ENCODE measurements around the gene DHRSX.

Gene DHRSX

DNA sequence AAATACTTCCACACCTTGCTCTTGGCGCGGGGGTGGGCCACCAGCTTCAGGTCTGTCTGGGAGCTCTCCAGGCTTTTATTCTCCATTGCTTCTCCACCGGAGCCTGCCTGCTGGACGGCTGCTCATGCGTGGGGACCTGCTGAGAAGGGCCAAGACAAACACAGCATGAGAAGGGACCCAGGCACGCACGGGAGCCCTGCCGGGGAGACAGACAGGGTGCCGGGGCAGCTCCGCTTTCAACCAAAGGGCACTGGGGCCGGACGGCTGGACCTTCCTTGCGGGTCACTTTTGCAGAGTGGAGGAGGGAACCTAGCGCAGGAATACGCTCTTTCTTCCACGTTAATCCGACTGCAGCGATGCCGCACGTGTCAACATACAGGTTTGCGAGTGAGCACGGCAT, 10.1 kb downstream of the DHRSX start:
- Histone ChIP-seq H3K27ac (no peak overlapping the region), H3K36me3 (peaks cover 71% of the 10 kb centered on the region), H3K27me3 (no peaks in the 10 kb centered on the region), H3K9me3 (no peaks in the 10 kb centered on the region), H3K4me3 (ENCODE audit: low read depth in 1 of 2, low read length in 1 of 2) (no peak overlapping the region), H3K4me1 (ENCODE audit: control insufficient read depth in 1 of 2, insufficient read depth in 1 of 2, low read depth in 1 of 2, low read length in 1 of 2) (no peaks in the 10 kb centered on the region)
- TF ChIP-seq, protein P1, sequence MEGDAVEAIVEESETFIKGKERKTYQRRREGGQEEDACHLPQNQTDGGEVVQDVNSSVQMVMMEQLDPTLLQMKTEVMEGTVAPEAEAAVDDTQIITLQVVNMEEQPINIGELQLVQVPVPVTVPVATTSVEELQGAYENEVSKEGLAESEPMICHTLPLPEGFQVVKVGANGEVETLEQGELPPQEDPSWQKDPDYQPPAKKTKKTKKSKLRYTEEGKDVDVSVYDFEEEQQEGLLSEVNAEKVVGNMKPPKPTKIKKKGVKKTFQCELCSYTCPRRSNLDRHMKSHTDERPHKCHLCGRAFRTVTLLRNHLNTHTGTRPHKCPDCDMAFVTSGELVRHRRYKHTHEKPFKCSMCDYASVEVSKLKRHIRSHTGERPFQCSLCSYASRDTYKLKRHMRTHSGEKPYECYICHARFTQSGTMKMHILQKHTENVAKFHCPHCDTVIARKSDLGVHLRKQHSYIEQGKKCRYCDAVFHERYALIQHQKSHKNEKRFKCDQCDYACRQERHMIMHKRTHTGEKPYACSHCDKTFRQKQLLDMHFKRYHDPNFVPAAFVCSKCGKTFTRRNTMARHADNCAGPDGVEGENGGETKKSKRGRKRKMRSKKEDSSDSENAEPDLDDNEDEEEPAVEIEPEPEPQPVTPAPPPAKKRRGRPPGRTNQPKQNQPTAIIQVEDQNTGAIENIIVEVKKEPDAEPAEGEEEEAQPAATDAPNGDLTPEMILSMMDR (IDR thresholded peaks at IDR 0.05) = no peak

DNA sequence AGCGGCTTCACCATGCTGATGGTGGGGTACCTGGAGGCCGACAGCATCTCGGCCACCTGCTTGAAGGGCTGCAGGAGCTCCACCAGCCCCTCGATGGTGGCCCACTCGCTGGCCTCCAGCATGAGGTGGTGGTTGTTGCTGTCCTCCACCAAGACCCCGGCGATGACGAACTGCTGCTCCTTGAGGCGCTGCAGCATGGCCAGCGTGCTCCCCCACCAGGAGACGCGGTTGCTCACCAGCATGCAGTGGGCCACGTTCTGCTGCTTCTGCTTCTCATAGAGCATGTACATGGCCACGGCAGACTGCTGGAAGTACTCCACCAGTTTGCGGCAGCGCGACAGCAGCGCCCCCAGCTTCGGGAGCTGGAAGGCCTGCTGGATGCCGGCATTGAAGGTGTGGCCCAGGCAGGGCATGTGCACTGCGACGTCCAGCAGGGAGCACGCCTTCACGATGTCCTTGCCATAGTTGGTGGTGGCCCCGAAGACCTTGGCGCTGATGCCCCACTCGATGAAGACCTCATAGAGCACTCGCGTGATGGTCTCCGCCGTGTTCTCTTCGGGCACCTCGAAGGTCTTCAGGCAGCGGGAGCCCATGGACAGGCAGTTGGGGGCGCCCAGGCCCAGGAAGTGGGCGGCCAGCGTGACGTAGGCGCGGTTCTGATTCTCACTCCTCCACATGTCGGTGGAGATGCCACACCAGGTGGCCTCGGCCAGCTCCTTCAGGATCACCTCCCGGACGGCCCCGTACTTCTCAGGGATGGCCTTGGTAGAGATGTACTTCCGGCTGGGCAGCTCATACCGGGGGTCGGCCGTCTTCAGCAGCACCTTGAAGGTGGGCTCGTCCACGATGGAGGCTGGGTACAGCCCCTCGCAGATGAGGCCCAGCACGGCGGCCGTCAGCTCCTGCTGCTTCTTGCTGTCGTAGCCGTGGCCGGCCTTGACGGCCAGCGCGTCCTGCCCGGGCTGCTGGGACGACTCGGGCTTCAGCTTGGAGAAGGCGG, 11.0 kb downstream of the DHRSX start:
- Histone ChIP-seq H3K4me1 (ENCODE audit: control insufficient read depth in 1 of 2, insufficient read depth in 1 of 2, low read depth in 1 of 2, low read length in 1 of 2) (no peaks in the 10 kb centered on the region), H3K36me3 (peaks cover 68% of the 10 kb centered on the region), H3K27me3 (no peaks in the 10 kb centered on the region), H3K4me3 (ENCODE audit: low read depth in 1 of 2, low read length in 1 of 2) (no peak overlapping the region), H3K9me3 (no peaks in the 10 kb centered on the region), H3K27ac (no peak overlapping the region)
- TF ChIP-seq, protein P1 (IDR thresholded peaks at IDR 0.05) = no peak

DNA sequence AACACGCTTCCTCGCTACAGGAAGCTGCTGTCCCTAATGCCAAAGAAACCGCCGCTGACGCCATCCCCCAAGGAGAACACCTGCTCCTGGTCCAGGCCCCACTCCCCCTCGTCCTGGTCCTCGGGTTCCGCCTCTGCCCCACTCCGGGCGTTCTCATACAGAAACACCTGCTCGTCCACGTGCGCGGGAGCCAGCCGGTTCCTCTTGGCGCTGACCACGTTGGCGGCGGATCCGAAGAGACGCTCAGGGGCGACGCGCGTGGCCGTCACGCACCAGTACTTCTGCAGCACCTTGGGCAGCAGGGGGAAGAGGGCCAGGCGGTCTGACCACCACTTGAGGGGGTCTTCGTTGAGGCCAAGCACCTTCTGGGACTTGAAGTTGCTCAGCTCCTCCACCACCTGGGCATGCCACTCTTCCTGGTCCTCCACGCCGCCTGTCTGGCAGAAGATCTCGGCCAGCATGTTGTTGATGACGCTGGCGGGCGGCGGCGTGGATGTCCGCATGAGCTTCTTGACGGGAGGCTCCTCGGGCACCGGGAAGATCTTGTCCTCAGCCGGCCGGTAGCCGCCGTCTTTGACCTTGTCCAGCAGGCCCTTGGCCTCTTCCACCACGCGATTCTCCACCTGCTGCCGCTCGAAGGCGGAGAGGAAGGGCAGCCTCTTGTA, 12.0 kb downstream of the DHRSX start:
- Histone ChIP-seq H3K27ac (no peak overlapping the region), H3K4me1 (ENCODE audit: control insufficient read depth in 1 of 2, insufficient read depth in 1 of 2, low read depth in 1 of 2, low read length in 1 of 2) (no peaks in the 10 kb centered on the region), H3K36me3 (peaks cover 76% of the 10 kb centered on the region), H3K9me3 (no peaks in the 10 kb centered on the region), H3K4me3 (ENCODE audit: low read depth in 1 of 2, low read length in 1 of 2) (no peak overlapping the region), H3K27me3 (no peaks in the 10 kb centered on the region)
- TF ChIP-seq, protein P1 (IDR thresholded peaks at IDR 0.05) = no peak

DNA sequence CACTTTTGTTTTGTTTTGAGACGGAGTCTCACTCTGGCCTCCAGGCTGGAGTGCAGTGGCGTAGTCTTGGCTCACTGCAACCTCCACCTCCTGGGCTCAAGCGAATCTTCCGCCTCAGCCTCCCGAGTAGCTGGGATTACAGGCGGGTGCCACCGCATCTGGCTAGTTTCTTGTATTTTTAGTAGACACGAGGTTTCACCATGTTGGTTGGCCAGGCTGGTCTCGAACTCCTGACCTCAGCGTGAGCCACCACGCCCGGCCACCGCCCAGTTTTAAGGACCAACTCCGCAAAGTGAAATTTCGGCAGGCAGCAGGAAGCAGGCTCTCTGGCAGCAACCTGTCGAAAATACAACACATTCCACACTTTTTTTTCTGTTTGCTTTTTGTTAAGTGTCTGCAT, 13.4 kb downstream of the DHRSX start:
- no peaks in the 10 kb centered on the region for H3K27me3 ChIP-seq
- no peaks in the 10 kb centered on the region for H3K9me3 ChIP-seq
- H3K36me3 ChIP-seq = peaks cover 69% of the 10 kb centered on the region
- H3K27ac ChIP-seq = no peak overlapping the region
- H3K4me1 ChIP-seq (ENCODE audit: control insufficient read depth in 1 of 2, insufficient read depth in 1 of 2, low read depth in 1 of 2, low read length in 1 of 2) = no peaks in the 10 kb centered on the region
- TF ChIP-seq, protein P1 (IDR thresholded peaks at IDR 0.05) = no peak
- no peak overlapping the region for H3K4me3 ChIP-seq (ENCODE audit: low read depth in 1 of 2, low read length in 1 of 2)

DNA sequence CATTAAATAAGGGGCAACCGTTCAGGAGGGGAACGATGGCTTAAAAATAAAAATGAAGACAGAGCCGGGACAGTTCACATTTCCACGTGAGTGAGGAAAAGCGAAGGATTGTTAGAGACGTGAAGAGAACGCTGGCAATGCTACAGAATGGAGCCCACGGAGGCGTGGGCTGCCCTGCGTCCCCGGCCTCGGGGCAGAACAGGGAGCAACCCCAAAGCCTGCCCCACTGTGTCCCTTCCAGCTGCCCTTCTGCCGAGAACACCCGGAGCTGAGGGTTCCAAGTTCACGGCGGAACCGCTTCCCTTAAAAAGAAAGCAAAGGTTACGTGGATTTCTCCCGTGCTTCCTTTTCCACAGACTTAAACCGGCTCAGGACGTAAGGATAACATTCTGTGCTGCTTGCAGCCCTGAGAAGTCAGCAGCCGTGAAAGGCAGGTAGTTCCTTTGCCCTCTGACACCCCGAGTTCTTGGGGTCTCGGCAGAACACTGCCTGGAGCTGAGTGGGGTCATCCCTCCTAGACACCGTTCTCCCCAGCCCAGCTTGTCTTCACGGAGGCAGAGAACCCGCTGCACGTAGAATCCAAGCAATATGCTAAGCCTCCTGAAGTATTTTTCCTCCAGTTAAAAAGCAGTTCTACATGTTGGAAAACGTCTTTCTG, 14.2 kb downstream of the DHRSX start:
- Histone ChIP-seq H3K4me3 (ENCODE audit: low read depth in 1 of 2, low read length in 1 of 2) (no peak overlapping the region), H3K9me3 (no peaks in the 10 kb centered on the region), H3K27ac (no peak overlapping the region), H3K27me3 (no peaks in the 10 kb centered on the region), H3K36me3 (peaks cover 61% of the 10 kb centered on the region), H3K4me1 (ENCODE audit: control insufficient read depth in 1 of 2, insufficient read depth in 1 of 2, low read depth in 1 of 2, low read length in 1 of 2) (no peaks in the 10 kb centered on the region)
- TF ChIP-seq, protein P1 (IDR thresholded peaks at IDR 0.05) = no peak
